Subcutaneous abdominal adipose tissue (tissue), 5 donors: Measurements from ENCODE around the gene CHMP5.

ENCODE experiments used
- H3K27ac ChIP-seq: one replicate; pipeline ENCODE4 v1.7.0; 2013; ENCODE audit warnings: low read depth, mild to moderate bottlenecking, inconsistent platforms, low read length, moderate library complexity
- H3K27me3 ChIP-seq, 5 donors: one replicate each; pipeline ENCODE4 v1.7.0; 2013; ENCODE audit warnings: low read length in 5 of 5, inconsistent platforms in 1 of 5; ENCODE audit not compliant: control insufficient read depth in 5 of 5, insufficient read depth in 4 of 5
- H3K36me3 ChIP-seq, 5 donors: one replicate each; pipeline ENCODE4 v1.7.0; 2013; ENCODE audit warnings: low read length in 5 of 5; ENCODE audit not compliant: control insufficient read depth in 5 of 5, insufficient read depth in 5 of 5
- H3K4me1 ChIP-seq, 5 donors: one replicate each; pipeline ENCODE4 v1.7.0; 2013; ENCODE audit warnings: low read length in 5 of 5, mild to moderate bottlenecking in 3 of 5, moderate library complexity in 1 of 5; ENCODE audit not compliant: control insufficient read depth in 5 of 5, insufficient read depth in 5 of 5
- H3K4me3 ChIP-seq, 5 donors: one replicate each; pipeline ENCODE4 v1.7.0; 2013; ENCODE audit warnings: low read length in 5 of 5, low read depth in 1 of 5
- H3K9ac ChIP-seq, 5 donors: one replicate each; pipeline ENCODE4 v1.7.0; 2013; ENCODE audit warnings: low read length in 5 of 5, mild to moderate bottlenecking in 4 of 5, moderate library complexity in 3 of 5
- H3K9me3 ChIP-seq, 5 donors: one replicate each; pipeline ENCODE4 v1.7.0; 2013; ENCODE audit warnings: low read length in 5 of 5; ENCODE audit not compliant: control insufficient read depth in 5 of 5
- donor health status: healthy.
- donor health status: healthy.
- donor health status: healthy.
- donor health status: healthy.
- donor health status: healthy.

CHMP5 gene

DNA sequence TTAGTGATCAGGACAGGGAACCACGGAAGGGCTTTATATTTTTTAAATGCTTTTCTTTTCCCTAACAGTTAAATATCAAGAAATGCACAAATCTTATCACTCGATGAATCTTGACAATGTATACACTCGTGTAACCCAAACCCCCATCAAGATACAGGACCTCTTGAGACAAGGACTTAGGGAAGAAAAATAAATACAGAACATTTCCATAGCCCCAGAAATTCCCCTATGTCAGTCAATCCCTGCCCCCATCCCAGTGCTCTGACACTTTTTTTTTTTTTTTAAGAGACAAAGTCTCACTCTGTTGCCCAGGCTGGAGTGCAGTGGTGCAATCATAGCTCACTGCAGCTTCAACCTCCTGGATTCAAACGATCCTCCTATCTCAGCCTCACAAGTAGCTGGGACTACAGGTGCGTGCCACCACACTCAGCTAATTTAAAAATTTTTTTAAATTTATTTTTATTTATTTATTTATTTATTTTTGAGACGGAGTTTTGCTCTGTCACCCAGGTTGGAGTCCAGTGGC, 22.2 kb upstream of the CHMP5 start:
- Histone ChIP-seq H3K4me3 (no peak overlapping the region), H3K27ac (no peak overlapping the region)

DNA sequence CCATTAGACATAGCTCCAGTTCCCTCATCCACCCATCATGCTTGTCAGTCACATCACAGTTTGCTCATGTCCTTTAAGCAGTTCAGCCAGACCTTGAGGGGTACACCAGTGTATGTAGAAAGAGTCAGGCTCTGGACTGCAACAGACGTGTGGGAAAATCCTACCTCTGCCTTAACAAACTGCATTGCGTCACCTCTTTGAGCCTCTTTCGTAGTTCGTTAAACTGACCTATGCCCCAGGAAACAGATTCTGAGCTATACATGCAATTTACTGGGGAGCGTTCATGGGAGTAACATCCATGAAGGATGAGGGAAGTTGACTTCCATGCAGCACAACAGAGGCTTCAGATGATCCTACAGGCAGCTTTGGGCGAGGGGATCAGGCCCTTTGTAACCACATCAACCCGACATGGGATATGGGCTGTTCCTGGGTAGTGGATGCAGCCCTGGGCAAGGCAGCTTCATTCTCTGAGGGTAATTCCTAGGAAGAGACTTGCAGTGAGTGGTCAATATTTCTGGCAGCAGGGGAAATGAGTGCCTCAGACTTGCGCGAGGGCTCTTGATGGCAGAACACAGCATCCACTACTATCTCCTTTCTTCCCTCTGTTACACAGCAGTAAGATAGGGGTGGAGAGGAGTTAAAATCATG, 20.6 kb upstream of the CHMP5 start:
- Histone ChIP-seq H3K36me3 (peaks cover 0 to 11% (median 5%) of the 10 kb centered on the region in 5 donors), H3K27ac (no peak overlapping the region), H3K4me3 (no peak overlapping the region), H3K9me3 (no peaks in the 10 kb centered on the region), H3K27me3 (peaks cover 0 to 3% (median 0%) of the 10 kb centered on the region in 5 donors), H3K9ac (no peak overlapping the region), H3K4me1 (peaks cover 0 to 9% (median 0%) of the 10 kb centered on the region in 5 donors)

More for the DNA sequence above, 22.2 kb upstream of the CHMP5 start:
- Histone ChIP-seq H3K9ac (no peak overlapping the region), H3K27me3 (peaks cover 0 to 3% (median 0%) of the 10 kb centered on the region in 5 donors), H3K4me1 (peaks cover 0 to 9% (median 0%) of the 10 kb centered on the region in 5 donors), H3K9me3 (no peaks in the 10 kb centered on the region), H3K36me3 (peaks cover 0 to under 1% (median 0%) of the 10 kb centered on the region in 5 donors)

DNA sequence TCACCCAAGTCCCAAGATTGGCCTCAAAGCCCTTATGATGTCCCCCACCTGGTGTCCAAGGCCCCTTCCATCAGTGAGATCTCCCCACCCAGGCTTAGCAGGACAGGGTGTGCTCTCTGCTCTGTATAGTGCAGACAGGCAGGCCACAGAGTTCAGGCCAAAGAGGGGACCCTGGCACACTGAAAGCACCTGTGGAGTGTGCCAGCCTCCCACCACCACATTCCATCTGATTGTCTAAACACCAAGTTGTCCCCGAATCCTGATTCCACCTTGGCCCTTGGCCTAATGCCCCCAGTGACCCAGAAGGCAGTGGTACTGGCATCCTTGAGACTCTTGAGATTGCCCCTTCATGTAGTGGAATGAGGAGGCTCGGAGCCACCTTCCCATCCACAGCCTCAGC, 19.5 kb upstream of the CHMP5 start:
- H3K4me1 ChIP-seq: peaks cover 0 to 4% (median 0%) of the 10 kb centered on the region in 5 donors
- no peak overlapping the region for H3K27ac ChIP-seq
- no peak overlapping the region for H3K4me3 ChIP-seq
- H3K9ac ChIP-seq: no peak overlapping the region
- H3K9me3 ChIP-seq: no peaks in the 10 kb centered on the region
- peaks cover 0 to 11% (median 7%) of the 10 kb centered on the region in 5 donors for H3K36me3 ChIP-seq
- peaks cover 0 to 3% (median 0%) of the 10 kb centered on the region in 5 donors for H3K27me3 ChIP-seq

DNA sequence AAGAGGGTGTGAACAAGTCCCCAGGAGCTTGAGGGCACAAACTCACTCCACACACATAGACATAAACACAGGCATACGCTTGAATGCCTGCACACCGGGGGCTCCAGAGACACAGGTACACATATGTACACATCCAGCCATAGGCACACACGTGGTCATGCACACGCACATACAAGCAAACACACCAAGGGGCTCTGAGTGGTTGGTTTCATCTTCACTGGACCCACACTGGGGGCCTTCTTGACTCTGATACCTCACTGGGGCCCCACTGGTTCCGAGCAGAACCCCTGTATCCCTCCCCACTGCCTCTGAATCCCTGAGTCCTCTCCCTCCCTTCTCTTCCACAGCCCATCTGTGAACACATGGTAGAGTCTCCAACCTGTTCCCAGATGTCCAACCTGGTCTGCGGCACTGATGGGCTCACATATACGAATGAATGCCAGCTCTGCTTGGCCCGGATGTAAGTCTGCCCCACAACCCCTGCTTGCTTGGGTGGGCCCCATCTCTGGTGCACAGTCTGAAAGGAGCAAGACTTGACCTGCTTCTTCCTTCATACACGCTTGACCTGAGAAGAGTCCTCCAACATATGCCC, 18.5 kb upstream of the CHMP5 start:
- Histone ChIP-seq H3K4me3 (no peak overlapping the region), H3K27me3 (peaks cover 0 to under 1% (median 0%) of the 10 kb centered on the region in 5 donors), H3K36me3 (peaks cover 0 to 15% (median 7%) of the 10 kb centered on the region in 5 donors), H3K9ac (no peak overlapping the region), H3K9me3 (no peaks in the 10 kb centered on the region), H3K4me1 (peaks cover 0 to 5% (median 0%) of the 10 kb centered on the region in 5 donors), H3K27ac (no peak overlapping the region)

DNA sequence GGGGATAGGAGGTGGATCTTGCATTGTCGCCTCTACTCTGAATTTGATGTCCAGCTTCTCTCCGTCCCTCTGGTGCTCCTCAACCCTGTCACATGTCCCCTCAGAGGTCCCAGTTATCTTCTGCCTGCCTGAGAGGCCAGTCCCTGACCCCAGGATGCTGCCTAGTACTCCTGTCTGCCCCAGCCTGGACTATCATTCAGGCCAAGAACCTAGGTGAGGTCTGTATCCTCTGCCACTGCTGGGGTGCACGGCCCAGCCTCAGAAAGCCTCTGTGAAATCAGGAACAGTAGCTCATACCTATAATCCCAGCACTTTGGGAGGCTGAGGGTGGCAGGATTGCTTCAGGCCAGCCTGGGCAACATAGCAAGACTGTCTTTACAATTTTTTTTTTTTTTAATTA, 16.2 kb upstream of the CHMP5 start:
- no peaks in the 10 kb centered on the region for H3K27me3 ChIP-seq
- no peak overlapping the region for H3K9ac ChIP-seq
- H3K4me3 ChIP-seq: no peak overlapping the region
- peaks cover 0 to 31% (median 22%) of the 10 kb centered on the region in 5 donors for H3K36me3 ChIP-seq
- no peak overlapping the region for H3K27ac ChIP-seq
- peaks cover 0 to 5% (median 0%) of the 10 kb centered on the region in 5 donors for H3K4me1 ChIP-seq
- H3K9me3 ChIP-seq: no peaks in the 10 kb centered on the region

DNA sequence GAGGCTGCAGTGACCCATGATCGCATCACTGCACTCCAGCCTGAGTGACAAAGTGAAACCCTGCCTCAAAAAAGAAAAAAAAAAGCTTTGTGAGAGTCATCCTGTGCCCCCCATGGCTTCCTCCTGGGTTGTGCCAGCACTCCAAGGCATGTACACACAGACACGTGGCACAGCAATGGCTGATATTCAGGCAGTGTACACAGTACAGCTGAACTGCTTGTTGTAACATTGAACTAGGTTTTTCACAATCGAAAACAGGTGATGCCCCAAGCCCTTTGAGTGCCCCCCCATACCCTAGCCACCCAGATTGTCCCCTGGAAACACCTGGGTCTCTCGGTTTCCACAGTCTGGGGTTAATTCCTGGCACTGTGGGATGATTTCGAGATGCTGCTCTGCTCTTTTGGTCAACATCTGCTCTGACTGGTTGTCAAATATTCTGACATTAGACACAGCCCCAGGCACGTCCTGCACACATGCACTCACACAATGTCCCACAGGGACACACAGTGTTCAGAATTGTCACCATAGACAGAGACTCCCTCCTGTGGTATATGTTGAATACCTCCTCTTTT, 15.7 kb upstream of the CHMP5 start:
- peaks cover 0 to 36% (median 25%) of the 10 kb centered on the region in 5 donors for H3K36me3 ChIP-seq
- H3K27me3 ChIP-seq: no peaks in the 10 kb centered on the region
- no peak overlapping the region for H3K27ac ChIP-seq
- no peaks in the 10 kb centered on the region for H3K9me3 ChIP-seq
- H3K4me3 ChIP-seq: no peak overlapping the region
- peaks cover 0 to 5% (median 0%) of the 10 kb centered on the region in 5 donors for H3K4me1 ChIP-seq
- H3K9ac ChIP-seq: peak overlapping the region in 1 of 5 donors; percentile 14

DNA sequence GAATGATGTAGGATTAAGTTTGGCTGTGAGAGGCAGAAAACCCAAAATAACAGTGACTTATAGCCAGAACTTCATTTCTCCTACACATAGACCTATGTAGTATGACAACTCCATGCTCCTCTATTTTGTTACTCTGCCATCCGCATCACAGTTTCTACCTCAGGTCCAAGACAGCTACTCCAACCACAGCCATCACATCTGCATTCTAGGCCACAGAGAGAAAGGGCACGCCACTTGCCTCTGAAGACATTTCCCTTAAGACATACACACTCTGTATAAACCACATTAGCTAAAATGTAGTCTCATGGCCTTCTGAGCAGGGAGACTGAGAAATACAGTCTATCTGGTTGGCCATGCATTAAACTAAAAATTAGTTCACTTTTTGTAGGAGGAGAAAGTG, 14.9 kb upstream of the CHMP5 start:
- H3K36me3 ChIP-seq: peaks cover 0 to 44% (median 33%) of the 10 kb centered on the region in 5 donors
- H3K27ac ChIP-seq: no peak overlapping the region
- H3K4me1 ChIP-seq: peaks cover 0 to 5% (median 0%) of the 10 kb centered on the region in 5 donors
- H3K4me3 ChIP-seq: no peak overlapping the region
- no peaks in the 10 kb centered on the region for H3K27me3 ChIP-seq
- no peak overlapping the region for H3K9ac ChIP-seq
- no peaks in the 10 kb centered on the region for H3K9me3 ChIP-seq

DNA sequence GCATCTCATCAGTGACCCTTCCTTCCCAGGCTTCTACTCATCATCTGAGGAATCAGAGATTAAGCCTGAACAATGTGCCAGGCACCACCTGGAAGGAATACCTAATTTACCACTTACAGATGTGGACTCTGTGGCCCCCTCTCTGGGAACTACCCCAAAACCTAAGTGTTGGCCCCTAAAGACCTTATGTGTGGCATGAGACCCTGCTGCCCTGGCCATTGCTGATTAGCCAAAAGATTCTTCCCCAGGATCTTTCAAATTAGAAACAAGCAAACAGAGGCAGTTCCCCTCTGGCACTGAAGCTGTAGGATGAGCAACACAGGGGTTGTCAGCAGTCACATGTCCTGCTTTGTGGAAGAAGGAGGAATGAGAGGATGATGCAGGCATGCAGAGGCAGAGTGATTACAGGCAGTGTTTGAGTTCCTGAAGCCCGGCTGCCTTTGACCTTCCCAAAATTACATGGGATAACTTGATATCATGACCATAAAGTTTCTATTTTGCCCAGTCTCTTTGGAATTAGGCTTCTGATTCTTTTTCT, 14.3 kb upstream of the CHMP5 start:
- H3K9ac ChIP-seq: no peak overlapping the region
- H3K36me3 ChIP-seq: peaks cover under 1 to 50% (median 39%) of the 10 kb centered on the region in 5 donors
- H3K27ac ChIP-seq: no peak overlapping the region
- H3K27me3 ChIP-seq: no peaks in the 10 kb centered on the region
- H3K4me1 ChIP-seq: peaks cover 0 to 5% (median 0%) of the 10 kb centered on the region in 5 donors
- H3K9me3 ChIP-seq: no peaks in the 10 kb centered on the region
- H3K4me3 ChIP-seq: no peak overlapping the region

DNA sequence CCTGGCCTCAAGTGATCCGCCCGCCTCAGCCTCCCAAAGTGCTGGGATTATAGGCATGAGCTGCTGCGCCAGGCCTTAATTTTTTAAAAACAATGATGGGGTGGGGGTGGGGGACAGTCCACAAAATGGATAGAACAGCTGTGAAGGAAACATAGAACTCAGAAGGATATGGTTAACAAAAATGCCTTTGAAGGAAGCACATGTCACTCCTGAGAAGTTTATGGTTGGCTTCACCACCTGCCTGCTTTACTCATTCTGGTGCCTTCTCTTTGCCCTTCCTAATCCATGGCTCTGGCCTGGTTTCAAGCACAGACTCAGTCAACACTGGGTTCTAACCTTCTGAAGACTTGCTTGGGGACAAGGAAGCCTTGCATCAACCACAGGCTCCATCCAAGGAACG, 10.6 kb upstream of the CHMP5 start:
- Histone ChIP-seq H3K27me3 (no peaks in the 10 kb centered on the region), H3K36me3 (peaks cover 17 to 80% (median 63%) of the 10 kb centered on the region in 5 donors), H3K4me3 (no peak overlapping the region), H3K27ac (no peak overlapping the region), H3K9me3 (no peaks in the 10 kb centered on the region), H3K9ac (no peak overlapping the region), H3K4me1 (peaks cover 0 to 5% (median 0%) of the 10 kb centered on the region in 5 donors)
